GM12874 (cell line): ENCODE measurements around the gene PHACTR1.

Experiments used
- TF ChIP-seq, protein P1 (sequence below): IDR thresholded peaks from 2 replicates; pipeline ENCODE4 v1.5.1; 2011; ENCODE audit warnings: low read depth, mild to moderate bottlenecking, control low read depth, low read length, moderate library complexity; ENCODE audit not compliant: insufficient read depth

Gene PHACTR1

DNA sequence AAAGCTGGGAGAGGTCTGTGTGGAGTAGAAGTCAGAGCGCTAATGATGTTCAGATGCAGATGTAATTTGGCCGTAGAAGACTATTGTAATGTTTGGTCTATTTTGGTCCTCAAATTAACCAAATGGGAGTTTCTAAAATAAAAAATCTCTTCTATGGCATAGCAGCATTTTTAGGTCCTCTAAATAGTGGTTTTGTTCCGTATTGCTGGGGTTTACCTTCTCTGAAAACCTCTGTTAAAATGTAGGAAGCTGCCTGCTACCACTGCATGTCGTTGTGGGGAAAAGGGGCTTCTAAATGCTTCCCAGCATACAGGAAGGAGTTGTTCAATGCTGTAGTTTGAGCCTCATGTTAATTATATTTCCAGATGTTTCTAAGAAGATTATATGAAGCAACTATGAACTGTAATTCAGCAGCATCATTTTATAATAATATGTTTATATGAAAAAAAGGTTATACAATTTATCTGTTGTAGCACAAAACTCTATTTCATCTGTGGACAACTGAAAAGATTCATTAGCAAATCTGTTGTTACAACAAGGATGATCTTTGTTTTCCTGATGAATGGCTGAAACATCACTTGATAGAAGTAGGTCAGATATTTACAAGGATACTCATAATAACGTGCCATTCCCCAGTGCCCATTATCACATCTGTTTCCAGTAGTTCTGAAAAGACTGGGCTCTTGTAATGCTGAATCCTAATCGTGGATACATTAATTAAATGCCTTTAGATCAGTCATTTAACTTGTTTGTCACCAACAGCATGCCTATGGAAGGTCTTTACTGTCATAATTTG is 355.2 kb downstream of the PHACTR1 start:
- TF ChIP-seq, protein P1, sequence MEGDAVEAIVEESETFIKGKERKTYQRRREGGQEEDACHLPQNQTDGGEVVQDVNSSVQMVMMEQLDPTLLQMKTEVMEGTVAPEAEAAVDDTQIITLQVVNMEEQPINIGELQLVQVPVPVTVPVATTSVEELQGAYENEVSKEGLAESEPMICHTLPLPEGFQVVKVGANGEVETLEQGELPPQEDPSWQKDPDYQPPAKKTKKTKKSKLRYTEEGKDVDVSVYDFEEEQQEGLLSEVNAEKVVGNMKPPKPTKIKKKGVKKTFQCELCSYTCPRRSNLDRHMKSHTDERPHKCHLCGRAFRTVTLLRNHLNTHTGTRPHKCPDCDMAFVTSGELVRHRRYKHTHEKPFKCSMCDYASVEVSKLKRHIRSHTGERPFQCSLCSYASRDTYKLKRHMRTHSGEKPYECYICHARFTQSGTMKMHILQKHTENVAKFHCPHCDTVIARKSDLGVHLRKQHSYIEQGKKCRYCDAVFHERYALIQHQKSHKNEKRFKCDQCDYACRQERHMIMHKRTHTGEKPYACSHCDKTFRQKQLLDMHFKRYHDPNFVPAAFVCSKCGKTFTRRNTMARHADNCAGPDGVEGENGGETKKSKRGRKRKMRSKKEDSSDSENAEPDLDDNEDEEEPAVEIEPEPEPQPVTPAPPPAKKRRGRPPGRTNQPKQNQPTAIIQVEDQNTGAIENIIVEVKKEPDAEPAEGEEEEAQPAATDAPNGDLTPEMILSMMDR, result no peak

DNA sequence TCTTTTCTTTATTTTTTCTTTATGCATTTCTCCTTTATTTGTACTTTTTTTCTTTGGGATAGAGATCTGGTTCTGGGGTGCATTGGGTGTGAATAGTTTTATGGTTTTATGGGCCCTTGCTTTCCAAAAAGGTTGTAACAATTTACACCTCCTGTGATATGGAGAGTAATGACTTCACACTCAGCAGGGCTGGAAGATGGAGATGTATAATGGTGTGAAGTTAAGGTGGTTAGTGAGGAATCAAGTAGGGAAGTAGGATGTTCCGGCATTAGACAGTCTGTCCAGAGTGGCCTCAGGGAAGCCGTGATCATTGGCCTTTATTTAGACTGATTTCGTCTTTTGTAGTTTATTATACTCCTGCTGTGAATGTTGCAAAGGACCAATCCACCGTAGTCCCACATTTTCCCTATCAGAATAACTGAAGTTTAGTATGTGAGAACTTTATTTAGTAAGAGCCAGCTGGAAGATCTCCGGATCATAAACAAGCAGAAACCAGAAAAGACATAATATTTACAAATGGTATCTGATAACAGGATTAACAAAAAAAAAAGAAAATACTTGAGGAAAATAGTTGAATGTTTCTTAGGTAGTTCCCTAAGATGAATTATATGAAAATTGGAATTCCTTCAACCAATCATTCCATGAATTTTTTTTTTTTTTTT is 356.2 kb downstream of the PHACTR1 start:
- TF ChIP-seq, protein P1, result no peak

DNA sequence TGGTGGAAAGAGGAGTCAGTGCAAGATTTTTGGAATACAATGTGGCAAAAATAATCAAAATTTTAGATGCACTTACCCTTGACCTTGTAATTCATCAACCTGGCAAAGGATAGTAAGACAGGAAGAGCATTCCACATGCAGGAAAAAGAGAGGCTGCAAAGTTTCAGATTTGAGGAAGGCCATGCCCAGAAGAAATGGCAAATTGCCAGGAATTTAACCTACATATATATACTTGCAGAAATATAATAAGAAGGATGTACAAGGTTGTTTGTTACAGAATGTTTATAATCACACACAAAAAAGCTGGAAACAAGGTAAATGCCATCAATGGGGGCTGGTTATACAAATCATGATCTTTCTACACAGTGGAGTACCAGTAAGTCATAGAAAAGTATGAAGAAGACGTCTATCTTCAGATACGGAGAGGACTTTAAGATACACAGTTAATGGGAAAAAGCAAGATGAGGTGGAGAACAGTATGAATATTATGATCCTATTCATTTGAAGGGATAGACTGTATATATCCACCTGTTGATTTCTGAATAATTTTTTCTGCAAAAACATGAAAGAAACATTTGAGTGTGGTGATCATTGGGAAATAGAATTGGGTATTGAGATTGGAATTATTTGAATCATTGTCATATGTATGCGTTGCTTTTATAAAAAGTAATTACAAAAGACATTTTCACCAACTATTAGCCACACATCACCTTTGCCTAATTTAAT is 358.0 kb downstream of the PHACTR1 start:
- TF ChIP-seq, protein P1, result no peak

DNA sequence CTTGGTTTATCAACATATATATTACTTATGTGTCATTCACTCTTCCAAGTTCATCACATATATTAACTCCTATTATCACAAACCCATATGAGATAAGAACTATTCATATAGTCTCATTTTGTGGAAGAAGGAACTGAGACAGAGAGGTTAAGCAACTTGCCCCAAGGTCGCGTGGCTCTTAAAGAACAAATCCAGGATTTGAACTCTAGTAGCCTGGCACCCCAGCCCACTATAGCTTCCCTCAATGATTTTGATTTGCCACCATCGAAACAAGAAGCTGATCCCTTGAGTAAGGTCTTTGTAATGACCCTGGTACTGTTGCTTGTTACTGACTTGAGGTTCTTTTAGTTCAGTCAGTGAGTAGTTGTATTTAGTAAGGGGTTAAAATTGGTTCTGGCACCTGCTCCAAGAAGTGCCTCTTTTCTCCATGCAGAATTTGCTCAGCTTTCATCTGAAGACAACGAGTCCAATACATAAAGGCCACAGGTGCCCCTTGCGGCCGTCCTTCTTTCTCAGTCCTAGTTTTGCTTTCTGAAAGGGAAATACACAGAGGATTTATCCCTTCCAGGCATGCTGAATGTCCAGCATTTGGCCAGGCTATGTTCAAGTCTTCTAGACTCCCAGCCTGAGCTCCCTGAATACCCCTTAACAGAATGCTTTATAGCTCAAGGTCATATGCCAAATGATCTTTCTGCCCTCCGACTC is 358.7 kb downstream of the PHACTR1 start:
- TF ChIP-seq, protein P1, result no peak

DNA sequence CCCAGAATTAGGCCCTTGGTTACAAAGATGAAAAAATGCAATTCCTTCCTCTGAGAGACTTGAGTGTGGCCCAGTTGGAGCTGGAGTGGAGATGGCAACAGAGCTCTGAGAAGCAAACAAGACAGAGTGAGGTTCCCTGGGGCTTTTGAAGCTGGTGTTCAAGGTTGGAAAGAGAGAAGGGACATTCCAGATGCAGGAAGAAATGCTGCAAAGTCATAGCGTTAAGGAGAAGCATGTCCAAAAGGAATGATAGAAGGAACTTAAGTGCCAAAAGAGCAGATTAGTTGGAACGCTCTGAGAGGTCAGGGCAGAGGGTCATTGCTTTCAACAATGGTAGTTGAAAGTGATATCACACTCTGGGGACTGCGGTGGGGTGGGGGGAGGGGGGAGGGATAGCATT is 360.0 kb downstream of the PHACTR1 start:
- TF ChIP-seq, protein P1, result no peak

DNA sequence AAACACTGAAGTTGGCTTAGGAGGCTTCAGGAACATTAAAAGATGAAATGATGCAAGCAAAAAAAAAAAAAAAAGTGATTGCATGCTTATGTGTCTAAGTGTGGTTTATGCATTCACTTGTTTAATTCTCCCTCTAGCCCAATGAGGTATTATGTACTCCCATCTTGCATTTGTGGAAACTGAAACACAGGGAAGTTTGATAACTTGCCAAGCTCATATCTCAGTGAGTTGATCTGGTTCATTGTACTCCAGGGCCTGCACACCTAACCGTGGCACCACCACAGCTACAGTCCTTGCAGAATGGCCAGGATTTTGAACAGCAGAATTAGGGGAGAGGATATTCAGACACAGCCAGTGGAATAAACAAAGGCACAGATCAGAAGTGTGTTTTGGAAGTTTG is 360.6 kb downstream of the PHACTR1 start:
- TF ChIP-seq, protein P1, result no peak

DNA sequence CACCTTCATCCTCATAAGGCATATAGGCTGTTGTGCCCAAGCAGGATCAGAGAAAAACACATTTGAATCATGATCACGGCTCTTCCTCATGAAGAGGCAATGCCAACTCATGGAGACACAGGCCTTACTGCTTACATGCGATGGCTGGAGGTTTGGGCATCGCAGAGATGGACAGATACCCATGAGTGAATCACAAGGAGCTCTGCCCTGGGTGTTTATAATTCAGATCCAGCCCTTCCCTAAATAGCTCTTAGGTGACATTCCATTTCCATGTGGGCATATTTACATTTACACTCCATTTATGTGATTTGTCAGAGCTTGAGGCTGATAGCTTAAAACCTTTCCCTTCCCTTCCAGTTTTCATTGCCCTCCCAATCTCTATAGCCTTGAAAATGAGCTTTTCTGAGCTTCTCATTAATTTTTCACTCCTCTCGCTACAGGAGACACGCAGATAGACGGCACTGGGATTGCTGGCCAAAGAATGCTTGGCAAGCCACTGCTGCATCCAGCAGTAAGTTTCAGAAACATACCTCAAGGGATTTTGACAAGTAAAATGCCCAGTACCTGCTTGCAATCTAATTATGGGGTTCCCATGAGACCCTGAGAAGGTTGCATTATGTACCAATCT is 362.6 kb downstream of the PHACTR1 start:
- TF ChIP-seq, protein P1, result no peak
